Measurements from ENCODE around the gene SLC47A2. TPM values are rescaled to one million over a fixed set of nuclear protein-coding genes. Genes with fewer than 3 reads are reported as not detected.

Gene SLC47A2
- total and polyA plus RNA-seq, 9 of the 15 experiments (the other 6 are each of a cell fraction or from before 2014, with no cell fraction given) = not detected

DNA sequence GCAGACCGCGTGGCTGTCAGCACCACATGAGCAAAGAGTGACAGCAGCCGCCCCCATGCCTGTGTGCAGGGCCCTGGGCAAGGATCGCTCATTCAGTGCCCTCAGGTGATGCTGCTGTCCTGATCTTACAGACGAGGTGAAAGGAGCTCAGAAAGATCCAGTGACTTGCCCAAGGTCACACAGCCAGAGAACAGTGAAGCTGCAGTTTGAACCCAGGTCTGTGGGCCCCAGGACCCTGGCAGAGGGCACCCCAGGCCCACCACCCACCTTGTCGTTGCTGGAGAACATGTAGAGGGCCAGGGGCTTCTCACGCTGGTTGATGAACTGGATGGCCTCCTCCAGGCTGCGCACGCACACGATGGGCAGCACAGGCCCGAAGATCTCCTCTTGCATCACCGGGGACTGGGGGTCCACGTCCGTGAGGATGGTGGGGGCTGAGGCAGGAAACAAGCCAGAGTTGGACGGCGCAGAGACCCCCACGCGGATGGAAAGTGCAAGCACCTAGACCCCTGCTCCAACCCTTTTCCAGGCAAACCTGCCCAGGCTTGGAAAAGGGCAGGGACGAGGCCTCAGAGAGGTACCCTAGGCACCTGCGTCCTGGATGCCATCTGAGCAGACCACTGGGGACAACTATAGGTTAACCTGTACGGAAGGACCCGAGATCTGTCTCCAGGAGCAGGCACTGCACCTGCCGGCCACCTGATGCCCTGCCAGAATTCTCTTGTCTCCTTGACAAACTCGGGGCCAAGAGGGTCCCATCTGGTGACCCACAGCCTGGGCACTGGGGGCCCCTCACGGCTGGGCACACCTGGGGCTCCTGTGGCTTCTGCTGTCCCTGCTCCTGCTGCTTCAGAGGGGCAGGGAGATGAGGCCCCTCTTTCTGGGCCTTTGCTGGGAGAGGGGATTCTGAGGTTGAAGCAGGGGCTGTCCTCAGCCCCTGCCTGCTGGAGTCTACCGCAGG is 23.1 kb upstream of the SLC47A2 start (continued):
- TF ChIP-seq GTF3C2 (IDR thresholded peaks at IDR 0.05; ENCODE audit: borderline replicate concordance, extremely low read depth, insufficient read length) (no peak), THAP12 (CRISPR knock-in tag; IDR thresholded peaks at IDR 0.05) (no peak), TEAD1 (CRISPR knock-in tag; IDR thresholded peaks at IDR 0.05) (no peak), HES1 (IDR thresholded peaks at IDR 0.05; ENCODE audit: low read depth) (no peak), CREBBP (IDR thresholded peaks at IDR 0.05; ENCODE audit: low read depth, low read length) (no peak), ZNF699 (CRISPR knock-in tag; IDR thresholded peaks at IDR 0.05; ENCODE audit: insufficient replicate concordance) (no peak), ZNF274 (IDR thresholded peaks at IDR 0.05; ENCODE audit: borderline replicate concordance, low read depth, low read length) (no peak), NCOR1 (IDR thresholded peaks at IDR 0.05) (no peak), ZHX1 (conservative IDR thresholded peaks at IDR 0.05; ENCODE audit: low read length) (no peak)
- TF ChIP-seq, protein P1, sequence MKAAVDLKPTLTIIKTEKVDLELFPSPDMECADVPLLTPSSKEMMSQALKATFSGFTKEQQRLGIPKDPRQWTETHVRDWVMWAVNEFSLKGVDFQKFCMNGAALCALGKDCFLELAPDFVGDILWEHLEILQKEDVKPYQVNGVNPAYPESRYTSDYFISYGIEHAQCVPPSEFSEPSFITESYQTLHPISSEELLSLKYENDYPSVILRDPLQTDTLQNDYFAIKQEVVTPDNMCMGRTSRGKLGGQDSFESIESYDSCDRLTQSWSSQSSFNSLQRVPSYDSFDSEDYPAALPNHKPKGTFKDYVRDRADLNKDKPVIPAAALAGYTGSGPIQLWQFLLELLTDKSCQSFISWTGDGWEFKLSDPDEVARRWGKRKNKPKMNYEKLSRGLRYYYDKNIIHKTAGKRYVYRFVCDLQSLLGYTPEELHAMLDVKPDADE (conservative IDR thresholded peaks at IDR 0.05; ENCODE audit: control insufficient read depth, low read depth, low read length) = no peak
